Lower leg skin (tissue), 4 donors: ENCODE measurements around the gene GRM3. TPM values are rescaled to one million over a fixed set of nuclear protein-coding genes. Genes with fewer than 3 reads are reported as not detected.
"Not testable (repeated sequence)": the region's sequence is repeated elsewhere in the genome, so short reads cannot be mapped to it uniquely, and the experiment has no call there.

Source experiments
- DNase-seq, 2 donors: peaks; one replicate each; pipeline ENCODE4 v3.0.0-alpha.2; 2019; ENCODE audit warnings: low spot score in 2 of 2
- H3K4me3 ChIP-seq: fragments of 200-600 bp; sonication (generic); 2 replicates; pipeline ENCODE4 v1.5.1; 2017; ENCODE audit warnings: mild to moderate bottlenecking, low read depth; ENCODE audit not compliant: poor library complexity, severe bottlenecking
- POLR2A ChIP-seq, 2 donors: fragments of 450-650 bp; IDR thresholded peaks; one replicate each; pipeline ENCODE4 v1.6.1; 2016 to 2017; ENCODE audit warnings: antibody characterized with exemption in 2 of 2, mild to moderate bottlenecking in 1 of 2, moderate library complexity in 1 of 2
- WGBS, 2 donors: methylation state at CpG; one replicate each; pipeline ENCODE4 v1.1.5; 2018; 5-methylcytosine and 5-hydroxymethylcytosine counted together
- intact Hi-C: fragments of 100-400 bp; cut with DNase I; formaldehyde crosslinking; loops from one replicate; pipeline ENCODE4 v1.15.0; 2023; ENCODE audit warnings: low total_unique reads
- total RNA-seq, 4 donors: library from RNA; depleted of rRNA; stranded (reverse); fragments of >200 nt; gene quantifications; one replicate each; pipeline ENCODE4 v1.1.0, GENCODE V29; 2016
- TF ChIP-seq, protein P1 (sequence below), 3 donors: fragments of 450-650 bp; IDR thresholded peaks; one replicate each; pipeline ENCODE4 v1.5.1; 2016; ENCODE audit warnings: antibody characterized with exemption in 3 of 3, mild to moderate bottlenecking in 3 of 3, moderate library complexity in 2 of 3

Gene GRM3
- not detected for total RNA-seq

DNA sequence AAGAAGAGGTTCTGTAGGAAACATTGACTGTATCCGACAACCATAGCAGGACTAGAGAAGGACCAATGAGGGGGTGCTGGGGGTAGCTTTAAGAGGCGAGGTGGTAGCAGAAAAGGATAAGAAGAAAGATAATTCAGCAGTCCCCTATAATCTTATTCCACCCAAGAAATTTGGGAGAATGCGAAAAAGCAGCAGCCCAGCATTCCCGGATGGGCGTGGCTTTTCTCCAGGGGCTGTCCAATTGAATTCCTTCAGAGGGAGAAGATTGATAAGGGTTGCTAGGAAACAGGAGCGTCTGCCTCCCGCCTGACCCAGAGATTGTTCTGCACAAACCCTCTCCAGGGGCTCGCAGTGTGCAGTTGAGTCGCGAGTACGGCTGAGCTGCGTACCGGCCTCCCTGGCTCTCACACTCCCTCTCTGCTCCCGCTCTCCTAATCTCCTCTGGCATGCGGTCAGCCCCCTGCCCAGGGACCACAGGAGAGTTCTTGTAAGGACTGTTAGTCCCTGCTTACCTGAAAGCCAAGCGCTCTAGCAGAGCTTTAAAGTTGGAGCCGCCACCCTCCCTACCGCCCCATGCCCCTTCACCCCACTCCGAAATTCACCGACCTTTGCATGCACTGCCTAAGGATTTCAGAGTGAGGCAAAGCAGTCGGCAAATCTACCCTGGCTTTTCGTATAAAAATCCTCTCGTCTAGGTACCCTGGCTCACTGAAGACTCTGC, at the start of gene GRM3:
Gene GRM3 (plus strand): TSS at position 349 of the 721 bp plus-strand sequence. CDS start 121,237 bp downstream, outside the sequence.
- TF ChIP-seq POLR2A (IDR thresholded peaks at IDR 0.05) = no peak
- TF ChIP-seq, protein P1, sequence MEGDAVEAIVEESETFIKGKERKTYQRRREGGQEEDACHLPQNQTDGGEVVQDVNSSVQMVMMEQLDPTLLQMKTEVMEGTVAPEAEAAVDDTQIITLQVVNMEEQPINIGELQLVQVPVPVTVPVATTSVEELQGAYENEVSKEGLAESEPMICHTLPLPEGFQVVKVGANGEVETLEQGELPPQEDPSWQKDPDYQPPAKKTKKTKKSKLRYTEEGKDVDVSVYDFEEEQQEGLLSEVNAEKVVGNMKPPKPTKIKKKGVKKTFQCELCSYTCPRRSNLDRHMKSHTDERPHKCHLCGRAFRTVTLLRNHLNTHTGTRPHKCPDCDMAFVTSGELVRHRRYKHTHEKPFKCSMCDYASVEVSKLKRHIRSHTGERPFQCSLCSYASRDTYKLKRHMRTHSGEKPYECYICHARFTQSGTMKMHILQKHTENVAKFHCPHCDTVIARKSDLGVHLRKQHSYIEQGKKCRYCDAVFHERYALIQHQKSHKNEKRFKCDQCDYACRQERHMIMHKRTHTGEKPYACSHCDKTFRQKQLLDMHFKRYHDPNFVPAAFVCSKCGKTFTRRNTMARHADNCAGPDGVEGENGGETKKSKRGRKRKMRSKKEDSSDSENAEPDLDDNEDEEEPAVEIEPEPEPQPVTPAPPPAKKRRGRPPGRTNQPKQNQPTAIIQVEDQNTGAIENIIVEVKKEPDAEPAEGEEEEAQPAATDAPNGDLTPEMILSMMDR (IDR thresholded peaks at IDR 0.05) = no peak
- DNase-seq = no peak
- intact Hi-C loops = no loop called here
- WGBS, 2 donors = 1 to 2% methylated on average over 23 of the region's 23 CpGs
- H3K4me3 ChIP-seq = no peak within 1 kb of the TSS

DNA sequence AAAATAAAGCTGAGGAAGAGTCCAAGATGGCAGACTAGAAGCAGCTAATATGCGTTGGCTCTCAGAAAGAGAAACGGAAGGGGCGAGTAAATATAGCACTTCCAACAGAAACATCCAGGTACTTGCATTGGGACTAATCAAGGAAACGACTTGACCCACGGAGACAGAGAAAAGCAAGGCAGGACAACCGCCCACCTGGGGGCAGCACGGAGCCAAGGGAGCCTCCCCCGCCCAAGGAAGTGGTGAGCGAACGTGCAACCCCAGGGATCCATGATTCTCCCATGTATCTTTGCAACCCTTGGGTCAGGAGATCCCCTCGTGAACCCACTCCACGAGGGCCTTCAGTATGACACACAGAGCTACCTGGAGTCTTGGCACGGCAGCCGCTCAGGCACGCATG, 45.4 kb upstream of the GRM3 start:
- intact Hi-C loops = no loop called here
- no peak overlapping the region for H3K4me3 ChIP-seq
- DNase-seq = no peak
- WGBS, 2 donors = 73 to 75% methylated on average over 15 of the region's 15 CpGs
- TF ChIP-seq POLR2A (IDR thresholded peaks at IDR 0.05) = no peak
- TF ChIP-seq, protein P1 (IDR thresholded peaks at IDR 0.05) = no peak

DNA sequence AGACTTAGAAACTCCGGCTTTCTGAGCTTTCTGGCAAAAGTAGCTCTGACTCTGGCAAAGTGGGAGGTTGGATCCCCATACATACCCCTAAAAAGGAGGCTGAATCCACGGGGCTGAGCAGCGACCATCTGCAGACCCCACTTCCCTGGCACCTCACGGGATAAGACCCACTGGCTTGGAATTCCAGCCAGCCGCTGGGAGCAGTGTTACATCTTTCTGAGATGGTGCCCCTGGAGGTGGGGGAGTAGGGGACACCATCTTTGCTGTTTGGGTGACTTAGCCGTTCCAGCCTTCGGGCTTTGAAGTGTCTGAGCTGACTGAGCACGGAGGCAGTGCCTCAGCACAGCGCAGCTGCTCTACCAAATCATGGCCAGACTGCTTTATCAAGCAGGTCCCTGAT, 45.0 kb upstream of the GRM3 start:
- H3K4me3 ChIP-seq = no peak overlapping the region
- DNase-seq = no peak
- intact Hi-C loops = no loop called here
- WGBS, 2 donors = 90 to 92% methylated on average over 9 of the region's 9 CpGs
- TF ChIP-seq POLR2A (IDR thresholded peaks at IDR 0.05) = no peak
- TF ChIP-seq, protein P1 (IDR thresholded peaks at IDR 0.05) = no peak

- TF ChIP-seq POLR2A (IDR thresholded peaks at IDR 0.05) = no peak
- TF ChIP-seq, protein P1 (IDR thresholded peaks at IDR 0.05) = no peak
- no peak overlapping the region for H3K4me3 ChIP-seq
- 60 to 73% methylated on average over 6 of the region's 6 CpGs for WGBS, 2 donors
- intact Hi-C loops = no loop called here
- no peak for DNase-seq
Measured at GRCh38 chr7:86600506-86601290, 43.0 kb upstream of the GRM3 start.

DNA sequence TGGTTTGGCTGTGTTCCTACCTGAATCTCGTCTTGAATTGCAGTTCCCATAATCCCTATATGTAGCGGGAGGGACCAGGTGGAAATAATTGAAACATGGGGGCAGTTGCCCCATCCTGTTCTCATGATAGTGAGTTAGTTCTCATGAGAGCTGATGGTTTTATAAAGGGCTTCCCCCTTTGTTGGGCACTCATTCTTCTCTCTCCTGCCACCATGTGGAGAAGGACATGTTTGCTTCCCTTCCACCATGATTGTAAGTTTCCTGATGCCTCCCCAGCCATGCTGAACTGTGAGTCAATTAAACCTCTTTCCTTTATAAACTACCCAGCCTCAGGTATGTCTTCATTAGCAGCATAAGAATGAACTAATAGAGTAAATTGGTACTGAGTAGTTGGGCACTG, 28.0 kb upstream of the GRM3 start:
- DNase-seq, intact Hi-C loops, H3K4me3 ChIP-seq: not testable (repeated sequence)
- WGBS, 2 donors = 65 to 78% methylated on average over 2 of the region's 2 CpGs
